GM18951 (cell line): Measurements from ENCODE around the gene ZDHHC1.

ENCODE experiments used
- POLR2A ChIP-seq: IDR thresholded peaks from 4 replicates; pipeline ENCODE4 v1.6.1; 2011; ENCODE audit warnings: mild to moderate bottlenecking; ENCODE audit not compliant: insufficient read length, insufficient read depth; ENCODE audit errors: extremely low read depth
- in situ Hi-C: fragments of 300-500 bp; cut with MboI; formaldehyde crosslinking; loops from one replicate; pipeline ENCODE4 v1.12.0; 2022; ENCODE audit warnings: low sequenced_read_pairs, mixed read lengths, inconsistent platforms; ENCODE audit not compliant: unreplicated experiment

ZDHHC1 gene, protein sequence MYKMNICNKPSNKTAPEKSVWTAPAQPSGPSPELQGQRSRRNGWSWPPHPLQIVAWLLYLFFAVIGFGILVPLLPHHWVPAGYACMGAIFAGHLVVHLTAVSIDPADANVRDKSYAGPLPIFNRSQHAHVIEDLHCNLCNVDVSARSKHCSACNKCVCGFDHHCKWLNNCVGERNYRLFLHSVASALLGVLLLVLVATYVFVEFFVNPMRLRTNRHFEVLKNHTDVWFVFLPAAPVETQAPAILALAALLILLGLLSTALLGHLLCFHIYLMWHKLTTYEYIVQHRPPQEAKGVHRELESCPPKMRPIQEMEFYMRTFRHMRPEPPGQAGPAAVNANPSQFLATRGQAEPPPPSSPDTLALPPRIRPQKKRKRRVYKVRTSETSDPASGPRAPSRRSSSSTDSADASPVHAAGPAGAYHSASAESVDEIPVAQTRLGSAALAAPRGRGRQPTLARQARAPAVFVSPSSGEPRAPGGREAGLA

GRCh38 chr16:67415872-67416793 lies at the start of gene ZDHHC1:
ZDHHC1 (minus strand) TSS chr16:67416477; CDS start chr16:67407775, 8,702 bp downstream.
- TF ChIP-seq POLR2A: no peak
- in situ Hi-C loops: loop anchor here (25.0 kb wide), 1 partner anchor 454 kb away; the partner anchor contains the start of gene CES3

DNA sequence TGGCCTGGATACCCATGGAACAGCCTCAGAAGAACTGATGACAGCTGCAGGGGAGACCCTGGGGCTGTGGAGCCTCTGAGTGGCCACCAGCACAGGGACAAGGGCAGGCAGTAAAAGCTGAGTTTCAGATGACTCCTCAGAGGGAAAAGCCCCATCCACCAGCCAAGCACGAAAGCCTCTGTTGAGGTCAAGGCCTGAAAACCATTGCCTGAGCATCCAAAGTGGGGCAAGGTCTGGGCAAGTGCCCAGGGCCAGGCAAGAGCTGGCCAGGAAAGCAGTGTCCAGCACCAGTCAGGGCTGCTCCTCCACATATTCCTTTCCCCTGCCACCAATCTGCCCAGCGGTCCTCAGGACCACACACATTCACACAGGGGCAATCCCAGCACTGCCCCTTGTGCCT lies 48.3 kb upstream of the ZDHHC1 start:
- in situ Hi-C loops: no loop called here

GRCh38 chr16:67463691-67464090 lies 47.4 kb upstream of the ZDHHC1 start:
- TF ChIP-seq POLR2A: no peak
- in situ Hi-C loops: no loop called here

More for the DNA sequence above, 48.3 kb upstream of the ZDHHC1 start:
- no peak for TF ChIP-seq POLR2A

DNA sequence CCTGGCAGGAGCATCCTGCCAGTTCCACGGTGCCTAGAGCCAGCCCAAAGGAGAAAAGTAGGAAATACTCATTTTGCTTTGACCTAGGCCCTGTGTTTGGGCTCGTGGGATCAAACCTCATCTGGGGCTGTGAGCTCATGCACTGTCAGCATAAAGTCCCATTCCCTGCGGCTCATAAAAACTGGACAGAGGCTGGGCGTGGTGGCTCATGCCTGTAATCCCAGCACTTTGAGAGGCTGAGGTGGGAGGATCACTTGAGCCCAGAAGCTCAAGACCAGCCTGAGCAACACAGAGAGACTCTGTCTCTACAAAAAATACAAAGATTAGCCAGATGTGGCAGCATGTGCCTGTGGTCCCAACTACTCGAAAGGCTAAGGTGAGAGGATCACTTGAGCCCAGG lies 46.8 kb upstream of the ZDHHC1 start:
- in situ Hi-C loops: no loop called here
- TF ChIP-seq POLR2A: no peak

DNA sequence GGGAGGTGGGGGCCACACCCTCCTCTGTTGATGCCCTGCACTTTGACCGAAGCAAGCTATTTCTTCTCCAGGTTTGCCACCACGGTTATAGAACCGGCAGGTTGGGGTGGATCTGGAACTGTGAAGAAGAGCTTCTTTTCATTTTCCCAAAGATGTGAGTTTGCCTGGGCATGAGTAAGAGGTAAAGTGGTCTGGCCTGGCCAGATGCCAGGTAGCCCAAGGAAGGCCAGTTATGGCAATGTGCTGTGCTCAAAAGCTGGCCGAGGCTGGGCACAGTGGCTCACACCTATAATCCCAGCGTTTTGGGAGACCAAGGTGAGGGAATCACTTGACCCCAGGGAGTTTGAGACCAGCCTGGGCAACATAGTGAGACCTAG lies 46.0 kb upstream of the ZDHHC1 start:
- no peak for TF ChIP-seq POLR2A
- in situ Hi-C loops: no loop called here

DNA sequence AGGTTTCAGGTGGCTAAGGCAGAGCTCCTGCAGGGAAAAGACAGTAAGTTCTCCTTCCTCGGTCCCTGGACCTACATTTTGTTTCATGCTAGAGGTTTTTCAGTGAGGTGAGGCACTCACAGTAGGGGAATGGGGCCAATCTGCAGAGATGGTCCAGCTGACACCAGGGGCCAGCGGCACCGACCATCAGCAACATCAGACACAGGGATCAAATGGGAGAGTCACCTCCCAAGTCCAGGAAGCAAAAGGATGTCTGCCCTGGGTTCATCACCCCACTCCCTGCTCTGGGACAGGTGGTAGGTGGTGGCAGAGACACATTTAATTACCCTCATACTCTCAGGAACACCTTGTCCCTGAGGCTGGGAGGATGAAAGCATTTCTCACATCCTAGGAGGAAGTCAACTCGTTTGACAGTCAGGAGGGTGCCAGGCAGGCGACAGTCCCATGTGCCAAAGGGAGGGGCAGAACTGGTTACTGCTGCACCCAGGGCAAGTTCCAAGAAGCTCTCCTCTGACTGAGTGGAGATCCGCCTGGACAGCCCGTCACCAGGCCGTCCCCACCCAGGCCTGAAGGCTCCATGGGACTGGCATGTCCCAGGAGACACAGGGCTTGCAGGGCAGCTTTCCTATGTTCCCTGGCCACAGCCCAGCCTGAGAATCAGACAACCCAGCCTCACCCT lies 45.5 kb upstream of the ZDHHC1 start:
- no peak for TF ChIP-seq POLR2A
- in situ Hi-C loops: no loop called here

DNA sequence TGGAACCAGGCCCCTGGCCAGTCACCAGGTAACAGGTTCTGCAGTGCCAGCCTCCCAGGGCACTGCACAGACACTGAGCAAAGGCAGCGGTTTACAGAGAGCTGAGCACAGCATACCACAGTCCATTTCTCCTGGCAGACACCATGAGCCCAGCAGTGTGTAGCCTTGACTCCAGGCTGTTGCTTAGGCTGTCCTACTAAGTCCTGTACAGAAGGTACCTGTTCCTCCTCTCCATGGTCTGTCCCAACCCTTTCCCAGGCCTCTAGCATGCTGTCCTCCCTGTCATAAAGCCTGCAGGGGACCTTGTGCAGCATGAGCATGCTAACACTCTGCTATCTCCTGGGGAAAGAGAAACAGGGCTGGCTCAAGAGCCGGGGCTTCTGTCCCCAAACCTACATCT lies 44.7 kb upstream of the ZDHHC1 start:
- in situ Hi-C loops: no loop called here
- TF ChIP-seq POLR2A: no peak

DNA sequence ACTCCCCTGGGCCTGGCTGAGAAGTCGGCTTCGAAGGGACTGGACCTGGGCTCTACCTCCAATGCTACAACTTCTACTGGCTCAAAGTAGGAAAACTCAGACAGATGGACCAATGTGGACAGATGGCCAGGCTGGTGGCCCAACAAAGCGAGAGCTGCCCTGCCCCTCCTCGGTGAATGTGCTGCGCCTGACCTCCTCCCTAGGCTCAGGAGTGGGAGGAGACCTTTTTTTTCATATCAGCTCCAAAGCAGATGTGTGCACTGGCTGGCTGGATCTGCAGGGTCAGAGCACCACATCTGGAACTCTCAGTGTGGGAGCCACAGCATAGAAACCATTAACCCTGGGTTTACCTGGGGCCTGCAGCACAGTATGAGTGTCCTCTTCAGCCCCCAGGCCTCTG lies 43.9 kb upstream of the ZDHHC1 start:
- in situ Hi-C loops: no loop called here
- no peak for TF ChIP-seq POLR2A

GRCh38 chr16:67459861-67460150 lies 43.5 kb upstream of the ZDHHC1 start:
- in situ Hi-C loops: no loop called here
- no peak for TF ChIP-seq POLR2A

DNA sequence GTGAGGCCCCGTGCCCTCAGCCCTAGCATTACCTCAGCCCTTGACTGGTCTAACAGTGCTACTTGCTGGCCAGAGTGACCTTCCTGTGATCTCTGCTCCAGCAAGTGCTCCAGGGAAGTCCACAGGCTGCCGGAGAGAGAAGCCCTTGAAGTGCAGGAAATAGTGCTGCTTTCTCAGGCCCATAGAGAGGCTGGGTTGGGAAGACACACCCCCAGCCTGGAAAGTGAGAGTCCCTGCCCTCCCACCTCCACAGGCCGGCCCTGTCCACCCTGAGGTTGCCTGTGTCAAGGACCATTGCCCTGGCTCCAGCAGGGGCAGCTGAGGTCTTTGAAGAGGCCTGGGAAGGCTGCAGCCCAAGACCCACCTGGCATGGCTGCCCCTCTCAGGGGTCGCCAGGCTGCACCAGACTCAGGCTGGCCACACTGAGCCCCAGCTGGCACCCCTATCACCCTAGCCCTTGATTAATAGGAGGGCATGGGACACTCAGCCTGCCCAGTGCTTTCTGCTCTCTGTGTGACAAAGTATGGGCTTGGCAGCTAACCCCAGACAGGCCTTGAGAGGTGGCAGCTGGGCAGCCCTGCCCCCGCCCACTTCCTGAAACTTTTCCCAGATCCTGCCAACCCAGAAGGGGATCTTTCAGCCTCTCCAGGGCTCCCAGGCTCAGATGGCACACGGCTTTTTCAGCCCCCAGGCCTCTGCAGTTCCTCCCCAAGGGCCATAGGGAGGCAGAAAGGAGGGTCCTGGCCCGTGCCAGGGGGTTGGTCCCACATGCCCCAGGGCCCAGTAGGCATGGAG lies 43.0 kb upstream of the ZDHHC1 start:
- in situ Hi-C loops: no loop called here
- TF ChIP-seq POLR2A: no peak

GRCh38 chr16:67458121-67458641 lies 41.9 kb upstream of the ZDHHC1 start:
- TF ChIP-seq POLR2A: no peak
- in situ Hi-C loops: no loop called here

GRCh38 chr16:67457611-67458010 lies 41.3 kb upstream of the ZDHHC1 start:
- TF ChIP-seq POLR2A: no peak
- in situ Hi-C loops: no loop called here
